Islet of Langerhans (tissue), 1 donor: Measurements from ENCODE around the gene BFAR.
"Not testable (repeated sequence)": the region's sequence is repeated elsewhere in the genome, so short reads cannot be mapped to it uniquely, and the experiment has no call there.

Source experiments
- FAIRE-seq: peaks from one replicate; lab custom pipeline; 2011; peaks lifted over from hg19 to GRCh38; lab: Jason Lieb, UNC

Gene BFAR

DNA sequence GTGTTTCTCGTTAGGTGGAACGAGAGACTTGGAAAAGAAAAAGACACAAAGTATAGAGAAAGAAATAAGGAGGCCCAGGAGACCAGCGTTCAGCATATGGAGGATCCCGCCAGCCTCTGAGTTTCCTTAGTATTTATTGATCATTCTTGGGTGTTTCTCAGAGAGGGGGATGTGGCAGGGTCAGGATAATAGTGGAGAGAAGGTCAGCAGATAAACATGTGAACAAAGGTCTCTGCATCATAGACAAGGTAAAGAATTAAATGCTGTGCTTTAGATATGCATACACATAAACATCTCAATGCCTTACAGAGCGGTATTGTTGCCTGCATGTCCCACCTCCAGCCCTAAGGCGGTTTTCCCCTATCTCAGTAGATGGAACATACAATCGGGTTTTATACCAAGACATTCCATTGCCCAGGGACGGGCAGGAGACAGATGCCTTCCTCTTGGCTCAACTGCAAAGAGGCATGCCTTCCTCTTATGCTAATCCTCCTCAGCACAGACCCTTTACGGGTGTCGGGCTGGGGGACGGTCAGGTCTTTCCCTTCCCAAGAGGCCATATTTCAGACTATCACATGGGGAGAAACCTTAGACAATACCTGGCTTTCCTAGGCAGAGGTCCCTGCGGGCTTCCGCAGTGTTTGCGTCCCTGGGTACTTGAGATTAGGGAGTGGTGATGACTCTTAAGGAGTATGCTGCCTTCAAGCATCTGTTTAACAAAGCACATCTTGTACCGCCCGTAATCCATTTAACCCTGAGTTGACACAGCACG, 3.6 kb downstream of the BFAR start:
- not testable (repeated sequence) for FAIRE-seq

DNA sequence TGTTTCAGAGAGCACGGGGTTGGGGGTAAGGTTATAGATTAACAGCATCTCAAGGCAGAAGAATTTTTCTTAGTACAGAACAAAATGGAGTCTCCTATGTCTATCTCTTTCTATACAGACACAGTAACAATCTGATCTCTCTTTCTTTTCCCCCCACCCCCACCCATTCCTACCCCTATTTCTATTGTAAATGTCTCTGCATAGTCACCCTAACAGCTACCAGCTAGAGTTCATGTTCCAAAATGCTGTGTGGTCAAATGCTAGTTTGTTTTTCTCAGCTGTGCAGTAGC, 4.1 kb downstream of the BFAR start:
- FAIRE-seq: not testable (repeated sequence)

DNA sequence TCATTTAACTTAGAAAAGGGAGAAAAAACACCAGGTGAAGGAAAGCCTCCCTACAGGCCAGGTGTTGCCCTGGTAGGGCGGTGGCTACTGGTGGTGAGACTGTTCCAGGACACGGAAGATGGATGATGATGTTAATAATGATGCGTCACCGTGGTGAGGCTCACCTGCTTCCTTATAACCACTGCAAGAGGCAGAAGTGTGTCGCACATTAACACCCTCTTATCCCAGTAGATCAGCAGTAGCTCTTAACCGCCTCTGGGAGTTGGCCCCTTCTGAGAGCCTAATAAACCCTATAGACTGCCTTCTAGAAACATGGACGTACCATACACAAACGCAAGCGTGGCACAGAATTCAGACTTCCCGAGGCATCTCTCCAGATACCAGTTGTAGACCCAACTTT, 7.8 kb downstream of the BFAR start:
- FAIRE-seq: no peak

DNA sequence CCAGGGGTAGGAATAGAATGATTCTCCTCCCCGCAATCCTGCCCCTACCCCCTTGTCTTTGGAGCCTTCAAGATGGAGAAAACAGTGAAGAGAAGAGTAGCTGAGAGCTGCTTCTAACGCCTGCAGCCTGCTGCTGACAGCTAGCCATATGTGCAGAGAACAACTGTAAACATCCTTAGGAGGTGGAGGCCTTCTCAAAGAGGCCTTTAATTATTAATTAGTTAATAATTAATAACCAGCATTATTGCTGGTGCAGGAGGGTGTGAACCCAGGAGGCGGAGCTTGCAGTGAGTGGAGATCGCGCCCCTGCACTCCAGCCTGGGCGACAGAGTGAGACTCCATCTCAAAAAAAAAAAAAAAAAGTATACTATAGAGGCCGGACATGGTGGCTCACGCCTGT, 8.5 kb downstream of the BFAR start:
- no peak for FAIRE-seq

DNA sequence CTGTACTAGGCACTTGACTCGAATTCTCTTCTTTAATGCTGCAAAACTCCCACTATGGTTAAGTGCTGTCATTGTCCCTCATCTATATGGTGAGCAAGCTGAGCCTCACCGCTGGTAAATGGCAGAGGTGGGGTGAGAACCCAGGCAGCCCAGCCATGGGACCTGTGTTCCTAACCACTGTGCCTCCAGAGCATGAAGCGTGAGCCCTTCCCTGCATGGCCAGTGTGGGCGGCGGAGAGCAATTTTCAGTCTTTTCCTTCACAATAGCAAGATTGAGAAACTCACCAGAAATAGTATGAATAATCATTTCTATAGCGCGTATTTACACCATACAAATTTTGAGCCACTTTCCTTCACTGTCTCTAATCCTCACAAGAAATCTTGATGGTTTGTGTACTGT, 9.2 kb downstream of the BFAR start:
- FAIRE-seq: no peak

DNA sequence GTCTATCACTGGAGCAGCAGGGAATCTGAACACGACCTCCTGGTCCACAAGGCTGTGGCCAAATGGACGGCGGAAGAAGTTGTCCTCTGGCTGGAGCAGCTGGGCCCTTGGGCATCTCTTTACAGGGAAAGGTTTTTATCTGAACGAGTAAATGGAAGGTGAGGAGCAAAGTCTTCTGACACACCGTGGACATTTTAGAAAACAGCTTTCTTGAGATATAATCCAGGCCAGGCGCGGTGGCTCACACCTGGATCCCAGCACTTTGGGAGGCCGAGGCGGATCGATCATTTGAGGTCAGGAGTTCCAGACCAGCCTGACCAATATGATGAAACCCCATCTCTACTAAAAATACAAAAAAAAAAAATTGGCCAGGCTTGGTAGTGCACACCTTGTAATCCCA, 17.1 kb downstream of the BFAR start:
- no peak for FAIRE-seq

DNA sequence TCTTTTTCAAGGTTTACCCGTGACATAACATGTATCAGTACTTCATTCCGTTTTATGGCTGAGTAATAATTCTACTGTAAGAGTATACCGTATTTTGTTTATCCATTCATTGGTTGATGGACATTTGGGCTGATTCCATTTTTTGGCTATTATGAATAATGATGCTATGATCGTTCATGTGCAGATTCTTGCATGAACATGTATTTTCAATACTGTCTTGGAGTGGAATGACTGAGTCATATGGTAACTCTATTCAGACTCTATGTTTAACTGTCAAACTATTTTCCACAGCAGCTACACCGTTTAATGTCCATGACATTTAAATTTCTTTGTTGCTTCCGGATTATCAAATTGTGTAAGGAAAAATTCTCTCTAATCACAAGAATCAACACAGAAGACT, 17.9 kb downstream of the BFAR start:
- FAIRE-seq: no peak

DNA sequence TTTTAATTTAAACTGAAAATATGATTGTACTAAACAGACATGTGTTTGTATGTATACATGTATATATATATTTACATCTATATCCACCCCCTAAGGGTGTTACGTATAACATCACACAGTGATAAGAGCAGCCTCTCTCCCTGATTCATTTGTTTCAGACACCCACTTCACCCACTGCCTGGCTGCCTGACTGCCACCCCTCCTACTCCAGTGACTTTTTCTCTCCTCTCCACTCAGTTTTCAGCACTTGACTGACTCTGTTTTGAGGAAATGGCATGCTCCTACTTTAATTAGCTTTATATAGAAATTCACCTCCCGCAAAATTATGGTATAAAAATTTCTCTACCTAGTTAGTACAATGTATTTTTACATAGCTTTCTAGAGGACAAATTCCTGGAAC, 20.0 kb downstream of the BFAR start:
- FAIRE-seq: no peak

DNA sequence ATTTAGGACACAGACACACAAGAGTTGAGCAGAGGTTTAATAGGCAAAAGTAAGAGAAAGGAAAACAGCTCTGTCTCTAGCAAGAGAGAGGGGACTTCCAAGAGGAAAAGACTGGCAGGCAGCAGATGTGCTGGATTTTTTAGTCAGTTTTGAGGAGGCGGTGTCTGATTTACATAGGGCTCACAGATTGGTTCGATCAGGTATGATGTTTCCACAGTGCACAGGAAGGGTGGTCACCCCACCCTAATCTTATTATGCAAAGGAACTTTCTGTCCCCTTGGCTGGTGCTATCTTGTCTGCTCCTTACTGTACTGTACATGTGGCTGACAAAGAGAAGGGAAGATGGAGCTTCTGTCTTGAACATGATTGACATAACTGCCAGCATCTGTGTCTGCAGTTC, 25.3 kb downstream of the BFAR start:
- FAIRE-seq: no peak

DNA sequence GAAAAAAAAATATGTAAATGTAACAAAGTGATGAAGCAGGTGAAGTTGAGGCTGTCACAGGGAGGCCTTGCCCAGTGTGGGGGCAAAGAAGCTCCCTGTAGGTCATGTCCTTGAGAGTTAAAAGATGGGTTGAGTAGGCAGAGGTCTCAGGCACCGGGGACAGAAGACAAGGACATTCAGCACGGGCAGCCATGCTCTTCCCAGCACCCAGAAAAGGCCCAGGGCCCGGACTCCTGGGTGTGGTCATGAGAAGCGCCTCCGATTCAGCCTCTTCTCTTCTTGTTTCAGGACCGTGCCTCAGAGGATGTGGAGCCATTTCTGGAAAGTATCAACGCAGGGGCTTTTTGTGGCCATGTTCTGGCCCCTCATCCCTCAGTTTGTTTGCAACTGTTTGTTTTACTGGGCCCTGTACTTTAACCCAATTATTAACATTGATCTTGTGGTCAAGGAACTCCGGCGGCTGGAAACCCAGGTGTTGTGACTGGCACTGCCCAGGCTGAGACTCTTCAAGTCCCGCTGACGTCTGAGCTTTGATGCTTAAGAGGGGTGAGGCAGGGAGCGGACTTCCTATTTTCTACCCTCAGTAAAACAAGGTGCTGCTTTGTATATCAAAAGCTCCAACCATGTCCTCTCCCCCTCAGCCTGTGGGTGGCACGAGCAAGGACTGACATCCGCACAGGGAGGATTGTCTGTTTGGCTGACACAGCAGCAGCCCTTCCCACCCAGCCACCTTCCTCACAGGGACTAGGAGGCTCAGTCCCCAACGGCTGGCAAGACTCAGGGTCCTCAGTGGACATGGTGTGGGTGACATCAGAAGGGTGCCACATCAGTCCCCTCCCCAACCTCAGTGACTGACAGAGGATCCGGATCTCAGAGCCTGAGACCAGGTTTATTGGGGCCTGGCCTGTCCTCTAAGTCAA, 34.9 kb downstream of the BFAR start:
- no peak for FAIRE-seq

DNA sequence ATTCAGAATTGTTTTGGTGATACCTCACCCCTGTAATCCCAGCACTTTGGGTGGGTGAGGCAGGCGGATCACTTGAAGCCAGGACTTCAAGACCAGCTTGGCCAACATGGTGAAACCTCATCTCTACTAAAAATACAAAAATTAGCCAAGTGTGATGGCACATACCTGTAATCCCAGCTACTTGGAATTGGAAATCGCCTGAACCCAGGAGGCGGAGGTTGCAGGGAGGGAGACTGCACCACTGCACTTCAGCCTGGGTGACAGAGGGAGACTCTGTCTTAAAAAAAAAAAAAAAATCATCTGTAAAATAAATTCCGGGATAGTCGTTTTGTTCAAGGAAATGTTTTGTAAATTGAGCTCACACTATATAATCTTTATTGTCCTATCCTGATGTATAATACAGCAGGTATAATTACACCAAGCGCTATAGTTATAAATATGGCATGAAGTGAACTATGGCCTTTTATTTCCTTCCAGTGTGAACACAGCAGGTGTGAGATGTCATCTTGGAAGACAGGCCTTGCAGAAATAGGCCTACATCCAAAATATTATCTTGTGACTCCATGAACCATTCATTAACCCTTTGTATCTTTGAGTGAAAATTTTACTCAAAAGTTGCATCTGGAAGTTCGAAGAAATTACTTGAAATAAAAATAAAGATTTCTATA, 35.9 kb downstream of the BFAR start:
- no peak for FAIRE-seq

DNA sequence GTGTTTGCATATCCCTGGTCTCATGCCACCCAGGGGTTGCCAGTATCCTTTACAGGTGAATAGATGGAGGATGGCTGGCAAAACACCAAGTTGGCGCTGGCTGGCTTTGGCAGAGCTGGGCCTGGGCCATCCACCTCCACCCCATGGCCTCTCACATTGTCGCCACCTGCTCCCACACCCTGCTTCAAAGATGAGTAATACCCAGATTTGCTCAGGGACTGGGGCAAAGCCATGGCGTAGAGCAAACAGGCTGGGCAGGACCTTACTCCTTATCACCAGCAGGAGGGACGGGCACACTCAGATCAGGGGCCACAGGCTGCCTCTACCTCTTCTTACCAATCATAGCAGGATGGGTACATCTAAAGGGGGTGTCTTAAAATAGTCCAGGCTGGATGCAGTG, 37.0 kb downstream of the BFAR start:
- no peak for FAIRE-seq

DNA sequence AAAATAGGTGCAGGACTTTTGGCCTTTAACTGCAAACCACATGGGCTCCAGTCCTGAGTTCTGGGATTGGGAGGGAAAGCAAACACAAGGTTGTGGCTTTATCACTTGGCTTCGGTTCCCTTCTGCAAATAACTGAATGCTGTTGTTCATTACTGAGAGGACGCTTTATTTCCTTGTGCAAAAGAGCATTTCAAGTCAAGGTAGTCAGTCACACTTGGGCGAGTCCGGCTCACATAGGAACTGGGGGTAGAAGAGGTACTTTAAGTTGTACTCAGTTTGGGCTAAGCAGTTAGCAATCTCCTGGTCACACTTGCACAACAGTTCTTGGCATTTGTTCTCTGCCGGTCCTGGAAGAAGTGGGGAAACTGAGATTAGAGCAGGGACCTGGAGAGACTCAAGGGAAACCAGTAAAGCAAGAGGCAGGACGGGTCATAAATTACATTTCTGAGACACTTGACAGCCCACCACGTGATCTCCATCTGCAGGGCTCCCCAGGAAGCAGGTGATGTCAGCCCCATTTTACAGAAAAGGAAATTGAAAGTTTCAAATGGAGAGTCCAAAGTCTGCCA, 39.7 kb downstream of the BFAR start:
- FAIRE-seq: no peak

DNA sequence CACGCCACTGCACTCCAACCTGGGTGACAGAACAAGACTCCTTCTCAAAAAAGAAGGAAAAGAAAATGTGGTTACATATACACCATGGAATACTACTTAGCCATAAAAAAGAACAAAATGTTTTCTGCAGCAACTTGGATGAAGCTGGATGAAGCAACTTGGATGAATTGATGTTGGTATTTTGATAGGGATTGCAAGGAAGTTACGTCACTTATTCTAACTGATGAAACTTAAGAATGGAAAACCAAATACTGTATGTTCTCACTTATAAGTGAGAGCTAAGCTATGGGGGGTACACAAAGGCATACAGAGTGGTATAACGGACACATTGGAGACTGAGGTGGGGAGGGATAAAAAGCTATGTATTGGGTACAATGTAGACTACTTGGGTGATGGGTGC, 43.9 kb downstream of the BFAR start:
- FAIRE-seq: no peak

DNA sequence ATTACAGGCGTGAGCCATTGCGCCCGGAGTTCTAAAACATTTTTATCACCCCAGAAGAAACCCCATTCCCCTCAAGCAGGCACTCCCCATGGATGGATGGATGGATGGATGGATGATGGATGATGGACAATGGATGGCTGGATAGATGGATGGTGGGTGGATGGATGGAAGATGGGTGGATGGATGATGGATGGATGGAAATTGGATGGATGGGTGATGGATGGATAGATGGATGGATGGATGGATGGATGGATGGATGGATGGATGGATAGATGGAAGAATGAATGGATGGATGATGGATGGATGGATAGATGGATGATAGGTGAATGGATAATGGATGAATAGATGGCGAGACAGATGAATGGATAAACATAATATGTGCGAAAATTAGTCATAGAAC, 44.9 kb downstream of the BFAR start:
- no peak for FAIRE-seq

DNA sequence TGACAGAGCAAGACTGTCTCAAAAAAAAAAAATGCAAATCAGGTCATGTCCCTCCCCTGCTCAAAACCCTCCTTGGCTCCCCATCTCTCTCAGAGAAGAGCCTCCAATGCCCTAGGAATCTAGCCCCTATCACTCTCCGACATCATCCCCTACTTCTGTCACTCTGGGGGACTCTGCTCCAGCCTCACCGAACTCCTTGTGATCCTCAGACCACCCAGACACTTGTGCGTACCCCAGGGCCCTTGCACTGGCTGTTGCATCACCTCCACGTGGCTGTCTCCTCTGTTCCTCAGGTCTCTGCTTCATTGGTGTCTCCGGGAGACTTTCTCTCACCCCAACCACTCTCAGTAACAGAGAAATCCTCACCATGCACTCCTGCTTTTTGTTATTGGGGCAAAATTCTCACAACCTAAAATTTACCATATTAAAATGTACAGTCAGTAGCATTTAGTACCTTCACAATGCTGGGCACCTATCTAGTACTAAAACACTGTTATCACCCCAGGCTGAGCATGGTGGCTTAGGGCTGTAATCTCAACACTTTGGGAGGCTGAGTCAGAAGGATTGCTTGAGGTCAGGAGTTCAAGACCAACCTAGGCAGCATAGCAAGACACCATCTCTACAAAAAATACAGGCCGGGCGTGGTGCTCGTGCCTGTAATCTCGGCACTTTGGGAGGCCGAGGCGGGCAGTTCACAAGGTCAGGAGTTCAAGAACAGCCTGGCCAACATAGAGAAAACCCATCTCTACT, 46.2 kb downstream of the BFAR start:
- FAIRE-seq: no peak

DNA sequence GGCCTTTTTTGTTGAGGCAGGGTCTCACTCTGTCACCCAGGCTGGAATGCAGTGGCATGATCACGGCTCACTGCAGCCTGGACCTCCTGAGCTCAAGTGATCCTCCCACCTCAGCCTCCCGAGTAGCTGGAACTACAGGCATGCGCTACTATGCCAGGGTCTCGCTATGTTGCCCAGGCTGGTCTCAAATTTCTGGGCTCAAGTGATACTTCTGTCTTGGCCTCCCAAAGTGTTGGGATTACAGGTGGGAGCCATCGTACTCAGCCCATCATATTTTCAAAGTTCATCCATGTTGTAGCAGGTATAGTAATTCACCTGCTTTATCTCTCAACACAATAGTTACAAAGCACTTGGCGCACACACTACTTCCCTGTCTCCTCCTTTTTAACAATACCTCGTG, 47.6 kb downstream of the BFAR start:
- FAIRE-seq: not testable (repeated sequence)

DNA sequence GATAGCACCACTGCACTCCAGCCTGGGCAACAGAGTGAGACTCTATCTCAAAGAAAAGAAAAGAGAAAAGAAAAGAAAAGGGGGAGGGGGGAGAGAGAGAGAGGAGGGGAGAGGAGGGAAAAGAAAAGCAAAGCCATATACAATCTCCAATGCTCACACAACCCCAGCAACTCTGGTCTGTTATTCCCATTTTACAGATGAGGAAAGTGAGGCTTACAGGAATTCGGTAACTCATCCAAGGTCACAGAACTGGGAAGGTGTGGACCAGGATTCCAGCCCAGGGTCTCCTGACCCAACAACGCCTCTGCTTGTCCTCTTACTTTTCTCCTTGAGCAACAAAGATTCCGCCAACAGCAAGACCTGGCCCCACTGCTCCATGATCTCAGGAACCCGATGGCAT, 48.4 kb downstream of the BFAR start:
- FAIRE-seq: no peak

DNA sequence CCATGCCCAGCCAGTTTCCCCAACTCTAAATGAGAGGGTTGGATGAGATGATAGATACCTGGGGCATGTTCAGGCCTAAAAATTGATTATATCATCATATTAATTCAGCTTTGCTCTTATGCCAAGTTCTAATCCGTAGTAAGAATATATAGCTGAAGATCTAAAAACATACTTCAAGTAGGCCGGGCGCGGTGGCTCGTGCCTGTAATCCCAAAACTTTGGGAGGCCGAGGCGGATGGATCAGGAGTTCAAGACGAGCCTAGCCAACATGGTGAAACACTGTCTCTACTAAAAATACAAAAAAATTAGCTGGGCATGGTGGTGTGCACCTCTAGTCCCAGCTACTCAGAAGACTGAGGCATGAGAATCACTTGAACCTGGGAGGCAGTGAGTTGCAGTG, 49.4 kb downstream of the BFAR start:
- no peak for FAIRE-seq

DNA sequence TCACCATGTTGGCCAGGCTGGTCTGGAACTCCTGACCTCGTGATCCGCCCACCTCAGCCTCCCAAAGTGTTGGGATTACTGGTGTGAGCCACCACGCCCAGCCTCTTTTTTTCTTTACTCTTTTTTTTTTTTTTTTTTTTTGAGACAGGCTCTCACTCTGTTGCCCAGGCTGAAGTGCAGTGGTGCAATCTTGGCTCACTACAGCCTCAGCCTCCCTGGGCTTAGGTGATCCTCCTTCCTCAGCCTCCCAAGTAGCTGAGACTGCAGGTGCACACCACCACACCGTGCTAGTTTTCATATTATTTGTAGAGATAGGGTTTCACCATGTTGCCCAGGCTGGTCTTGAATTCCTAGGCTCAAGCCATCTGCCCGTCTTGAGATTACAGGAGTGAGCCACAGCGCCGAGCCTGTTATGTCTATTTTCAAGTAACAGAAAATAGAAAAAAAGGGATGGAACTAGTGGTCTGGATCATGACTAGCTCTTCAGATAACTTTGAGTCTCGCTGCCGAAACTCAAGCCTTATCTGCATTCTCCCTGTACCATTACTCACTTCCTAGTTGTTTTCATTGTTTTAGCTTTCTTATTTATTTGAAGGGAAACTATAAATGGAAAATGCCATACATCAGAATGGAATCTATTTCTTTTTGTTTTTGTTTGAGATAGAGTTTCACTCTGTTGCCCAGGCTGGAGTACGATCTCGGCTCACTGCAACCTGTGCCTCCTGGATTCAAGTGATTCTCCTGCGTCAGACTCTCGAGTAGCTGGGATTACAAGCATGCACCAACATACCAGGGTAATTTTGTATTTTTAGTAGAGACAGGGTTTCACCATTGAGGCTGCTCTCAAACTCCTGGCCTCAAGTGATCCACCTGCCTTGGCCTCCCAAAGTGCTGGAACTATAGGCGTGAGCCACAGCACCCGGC, 53.4 kb downstream of the BFAR start:
- FAIRE-seq: not testable (repeated sequence)

DNA sequence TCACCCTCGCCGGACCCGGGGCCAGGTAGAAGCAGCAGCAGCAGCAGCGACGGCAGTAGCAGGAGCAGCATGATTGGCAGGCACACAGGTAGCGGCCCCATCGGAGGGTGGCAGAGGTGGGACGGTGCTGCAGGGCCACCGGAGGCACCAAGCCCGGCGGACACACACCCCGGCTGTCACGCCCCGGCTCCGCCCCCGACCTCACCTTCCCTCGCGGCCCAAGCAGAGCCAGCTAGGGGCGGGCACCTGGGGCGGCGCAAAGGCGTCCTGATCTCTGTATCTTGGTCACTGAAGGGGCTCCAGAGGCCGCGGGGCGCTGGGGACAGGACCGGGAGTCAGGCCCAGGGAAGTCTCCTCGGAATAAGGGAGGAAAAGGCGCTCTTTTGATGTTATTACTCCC, 61.4 kb downstream of the BFAR start, which contains the start of gene PLA2G10:
PLA2G10 (minus strand) TSS at position 180 of the 400 bp plus-strand sequence; CDS start at position 101, 79 bp downstream.
- FAIRE-seq: not testable (repeated sequence)
